Activated naive CD4-positive, alpha-beta T cell treated with anti-CD3 and anti-CD28 coated beads, Interleukin-2, amount 50 U/mL, for 16 hours (primary cell): ENCODE measurements around the gene BSG.
A peak's percentile ranks its signal among the peaks of the same experiment; 100 is the strongest.

Experiments
- DNase-seq: peaks from one replicate; pipeline ENCODE4 v3.0.0-alpha.2; 2020

The BSG gene

DNA sequence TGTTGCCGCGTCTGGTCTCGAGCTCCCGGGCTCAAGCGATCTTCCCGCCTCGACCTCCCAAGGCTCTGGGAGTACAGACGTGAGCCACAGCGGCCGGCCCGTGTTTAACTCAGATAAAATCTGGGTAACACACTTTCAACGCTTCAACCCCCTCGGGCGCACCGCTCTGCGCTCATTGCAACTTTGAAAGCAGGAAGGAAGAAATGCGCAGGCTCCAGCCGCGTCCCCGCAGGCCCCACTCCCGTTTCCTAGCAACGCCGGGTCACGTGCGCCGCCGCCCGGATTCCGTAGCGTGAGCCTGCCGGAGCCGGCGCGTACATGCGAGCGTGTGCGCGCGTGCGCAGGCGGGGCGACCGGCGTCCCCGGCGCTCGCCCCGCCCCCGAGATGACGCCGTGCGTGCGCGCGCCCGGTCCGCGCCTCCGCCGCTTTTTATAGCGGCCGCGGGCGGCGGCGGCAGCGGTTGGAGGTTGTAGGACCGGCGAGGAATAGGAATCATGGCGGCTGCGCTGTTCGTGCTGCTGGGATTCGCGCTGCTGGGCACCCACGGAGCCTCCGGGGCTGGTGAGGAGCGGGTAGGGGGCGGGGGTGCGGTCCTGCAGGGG, at the start of gene BSG:
Gene BSG (plus strand): TSS at position 457 of the 603 bp plus-strand sequence. CDS start 39 bp downstream, at position 496.
- peak; percentile 99 for DNase-seq

DNA sequence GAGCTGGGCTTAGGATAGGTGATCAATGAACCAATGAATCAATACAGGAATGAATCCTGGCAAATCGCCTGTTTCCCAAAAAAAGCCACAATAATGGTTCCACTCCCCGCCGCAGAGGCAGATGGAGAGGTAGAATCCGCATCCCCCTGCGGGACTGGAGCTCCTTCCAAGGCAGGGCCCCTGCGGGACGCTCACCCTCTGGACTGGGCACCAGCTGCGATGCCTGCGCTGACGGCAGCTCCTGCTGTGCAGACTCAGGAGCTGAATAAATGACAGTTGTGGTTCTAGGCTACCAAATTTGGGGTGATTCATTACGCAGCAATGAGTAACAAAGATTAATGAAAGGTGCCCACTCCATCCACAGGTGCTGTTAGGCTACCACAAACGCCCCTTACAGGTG, 49.7 kb upstream of the BSG start:
- no peak for DNase-seq

- no peak for DNase-seq
These were observed 48.2 kb upstream of the BSG start for GRCh38 chr19:524062-524674.

- DNase-seq = no peak
These were observed 47.4 kb upstream of the BSG start for GRCh38 chr19:525029-525428.

DNA sequence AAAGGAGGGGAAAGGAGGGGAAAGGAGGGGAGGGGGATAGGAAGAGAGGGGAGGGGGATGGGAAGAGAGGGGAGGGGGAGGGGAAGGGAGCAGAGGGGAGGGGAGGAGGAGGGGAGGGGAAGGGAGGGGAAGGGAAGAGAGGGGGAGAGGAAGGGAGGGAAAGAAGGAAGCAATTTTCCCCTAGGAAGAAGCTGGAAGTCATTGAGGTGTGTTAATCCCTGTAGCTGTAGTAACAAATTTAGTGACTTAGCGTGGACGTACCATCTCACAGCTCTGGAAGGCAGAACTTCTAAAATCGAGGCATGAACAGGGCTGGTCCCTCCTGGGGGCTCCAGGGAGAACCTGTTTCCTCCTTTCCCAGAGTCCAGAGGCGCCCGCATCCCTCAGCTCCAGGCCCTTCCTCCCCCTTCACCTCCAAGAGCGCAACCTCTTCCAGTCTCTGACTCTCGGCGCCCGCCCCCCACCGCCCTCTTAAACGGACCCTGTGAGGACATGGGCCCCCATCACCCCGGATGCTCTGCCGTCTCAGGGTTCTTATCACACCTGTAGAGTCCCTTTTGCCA, 46.5 kb upstream of the BSG start:
- no peak for DNase-seq

DNA sequence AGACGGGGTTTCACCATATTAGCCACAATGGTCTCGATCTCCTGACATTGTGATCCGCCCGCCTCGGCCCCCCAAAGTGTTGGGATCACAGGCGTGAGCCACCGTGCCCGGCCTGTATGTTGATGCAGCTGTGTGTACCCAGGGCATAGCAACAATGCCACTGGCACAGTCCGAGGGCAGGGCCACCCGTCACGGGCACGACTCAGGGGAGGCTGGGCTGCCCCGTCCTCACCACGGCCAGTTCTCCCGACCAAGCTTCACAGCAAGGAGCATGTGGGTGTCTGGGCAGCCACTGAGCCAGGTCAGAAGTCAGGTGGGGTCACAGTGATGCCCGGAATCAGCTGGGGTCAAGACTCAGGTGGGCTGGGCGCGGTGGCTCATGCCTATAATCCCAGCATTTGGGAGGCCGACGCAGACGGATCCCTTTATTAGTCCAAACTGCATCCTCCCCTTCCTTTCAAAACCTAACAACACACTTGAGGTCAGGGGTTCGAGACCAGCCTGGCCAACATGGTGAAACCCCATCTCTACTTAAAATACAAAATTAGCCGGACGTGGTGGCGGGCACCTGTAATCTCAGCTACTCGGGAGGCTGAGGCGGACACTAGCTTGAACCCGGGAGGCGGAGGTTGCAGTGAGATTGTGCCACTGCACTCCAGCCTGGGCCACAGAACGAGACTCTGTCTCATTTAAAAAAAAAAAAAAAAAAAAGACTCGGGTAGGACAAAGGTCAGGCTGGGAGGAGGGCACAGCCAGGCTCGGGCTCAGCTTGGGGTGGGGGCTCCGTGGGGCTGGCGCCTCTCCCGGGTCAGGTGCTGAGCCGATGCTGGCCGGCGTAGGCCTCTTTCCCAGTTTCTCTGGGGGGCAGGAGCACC, 42.0 kb upstream of the BSG start:
- DNase-seq = no peak

DNA sequence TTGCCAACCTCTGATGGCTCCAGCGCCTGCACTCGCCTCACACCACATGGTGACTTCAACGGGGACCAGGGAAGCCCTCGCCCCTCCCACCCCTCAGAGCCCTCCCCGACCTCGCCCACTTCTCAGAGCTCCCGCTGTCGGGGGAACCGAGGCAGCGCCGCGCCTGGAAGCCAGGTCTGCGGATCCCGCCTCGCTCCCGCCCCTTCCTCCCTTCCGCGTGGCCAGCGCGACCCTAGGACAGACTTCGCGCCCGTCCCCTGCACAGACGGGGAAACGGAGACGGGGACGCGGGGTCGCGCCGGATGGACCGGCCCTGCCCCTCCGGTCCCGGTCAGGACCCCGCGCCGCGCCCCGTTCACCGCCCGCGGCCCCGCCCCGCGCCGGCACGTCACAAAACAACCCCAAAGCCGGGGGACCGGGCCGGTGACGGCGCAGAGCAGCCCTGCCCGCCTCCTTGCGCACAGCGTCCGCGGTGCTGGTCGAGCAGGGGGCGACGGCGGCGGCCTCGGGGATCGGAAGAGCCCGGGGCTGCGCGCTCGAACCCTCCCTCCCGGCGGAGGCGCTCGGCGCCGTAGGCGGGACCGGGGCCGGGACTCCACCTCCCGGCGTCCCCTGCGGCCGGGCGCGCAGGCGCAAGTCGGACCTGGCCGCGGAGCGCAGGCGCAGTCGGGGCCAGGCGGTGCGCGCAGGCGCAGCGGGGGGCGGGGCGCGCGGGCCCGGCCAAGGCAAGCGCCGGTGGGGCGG, 41.2 kb upstream of the BSG start:
- DNase-seq = peak; percentile 88

DNA sequence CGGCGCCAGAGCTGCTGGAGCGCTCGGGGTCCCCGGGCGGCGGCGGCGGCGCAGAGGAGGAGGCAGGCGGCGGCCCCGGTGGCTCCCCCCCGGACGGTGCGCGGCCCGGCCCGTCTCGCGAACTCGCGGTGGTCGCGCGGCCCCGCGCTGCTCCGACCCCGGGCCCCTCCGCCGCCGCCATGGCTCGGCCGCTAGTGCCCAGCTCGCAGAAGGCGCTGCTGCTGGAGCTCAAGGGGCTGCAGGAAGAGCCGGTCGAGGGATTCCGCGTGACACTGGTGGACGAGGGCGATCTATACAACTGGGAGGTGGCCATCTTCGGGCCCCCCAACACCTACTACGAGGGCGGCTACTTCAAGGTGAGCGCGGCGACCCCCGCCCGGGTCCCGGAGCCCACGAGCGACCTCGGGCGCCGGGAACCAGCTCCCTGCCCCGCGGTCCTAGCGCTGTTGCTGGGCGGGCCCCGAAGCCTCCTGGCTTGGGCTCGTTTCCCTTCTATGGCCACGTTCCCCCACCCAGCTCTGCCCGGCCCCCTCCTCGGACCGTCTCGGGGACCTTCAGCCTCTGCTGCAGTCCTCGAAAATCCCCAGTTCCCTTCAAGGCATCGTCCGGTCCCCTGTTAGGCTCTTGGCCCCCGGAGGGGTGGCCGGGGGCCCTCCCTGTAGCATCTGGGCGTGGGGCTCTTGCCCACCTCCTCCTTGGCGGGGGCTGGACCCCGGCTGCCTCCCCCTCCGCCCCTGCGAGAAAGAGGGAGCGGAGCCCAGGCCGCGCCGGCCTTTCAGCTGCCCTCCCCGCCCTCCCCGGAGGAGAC, 40.4 kb upstream of the BSG start, which contains the start of gene CDC34:
Gene CDC34 (plus strand): TSS at position 8 of the 808 bp plus-strand sequence. CDS start 172 bp downstream, at position 180.
- DNase-seq = no peak

DNA sequence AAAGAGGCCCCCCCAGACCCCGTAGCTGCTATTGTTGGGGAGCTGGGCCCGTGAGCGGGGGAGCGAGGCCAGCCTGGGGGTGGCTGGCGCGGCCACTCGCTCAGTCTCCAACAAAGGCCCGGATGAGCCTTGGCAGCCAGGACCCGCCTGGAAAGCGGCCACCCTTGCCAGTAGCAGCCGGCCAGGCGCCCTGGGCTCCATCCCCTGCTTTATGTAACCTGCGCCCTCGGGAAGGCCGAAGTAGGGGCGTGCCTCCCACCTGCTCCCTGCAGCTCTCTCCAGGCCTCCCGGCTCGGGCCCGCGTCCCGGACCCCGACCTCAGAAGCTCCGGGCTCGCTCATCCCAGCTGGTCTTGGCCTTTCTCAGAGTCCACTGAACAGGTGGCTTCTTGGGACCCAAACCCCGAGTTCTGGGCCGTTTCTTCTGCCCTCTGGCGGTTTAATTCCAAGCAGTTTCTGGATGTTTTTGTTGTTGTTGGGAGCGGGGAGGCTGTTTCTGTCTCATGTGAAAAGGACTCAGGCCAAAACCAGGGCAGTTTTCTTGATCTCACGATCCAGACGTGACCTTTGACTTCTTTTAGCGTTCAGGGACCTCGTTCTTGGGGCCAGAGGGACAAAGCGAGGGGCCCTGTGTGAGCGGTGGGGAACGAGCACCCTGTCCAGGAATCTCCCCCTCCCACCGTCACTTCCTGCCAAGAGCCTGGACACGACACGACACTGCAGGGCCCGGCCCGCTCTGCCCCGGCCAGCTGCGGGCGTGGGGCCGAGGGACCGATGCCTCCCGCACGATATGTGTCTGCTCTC, 39.6 kb upstream of the BSG start:
- DNase-seq = peak; percentile 33

- DNase-seq = no peak
These were observed 38.9 kb upstream of the BSG start for GRCh38 chr19:533364-534058.

DNA sequence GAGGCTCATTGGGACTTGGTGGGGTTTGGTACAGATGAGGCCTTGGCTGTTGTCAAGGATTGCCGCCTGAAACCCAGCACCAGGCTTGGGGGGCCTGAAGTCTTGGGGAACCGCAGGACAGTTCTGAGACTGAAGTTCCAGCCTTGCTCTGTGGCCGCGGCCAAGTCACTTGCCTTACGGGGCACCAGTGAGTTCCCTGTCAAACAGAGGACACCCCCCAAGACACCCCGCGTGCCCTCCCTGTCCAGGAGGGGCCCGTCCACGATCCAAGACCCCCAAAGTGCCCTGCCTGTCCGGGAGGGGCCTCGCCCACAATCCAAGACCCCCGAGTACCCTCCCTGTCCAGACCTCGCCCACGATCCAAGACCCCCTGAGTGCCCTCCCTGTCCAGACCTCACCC, 38.3 kb upstream of the BSG start:
- no peak for DNase-seq

- DNase-seq = no peak
These were observed 37.2 kb upstream of the BSG start for GRCh38 chr19:535017-535835.

- no peak for DNase-seq
These were observed 36.1 kb upstream of the BSG start for GRCh38 chr19:536031-536880.

GRCh38 chr19:536881-537404, 35.5 kb upstream of the BSG start:
- no peak for DNase-seq

GRCh38 chr19:538641-539428, 33.6 kb upstream of the BSG start:
- DNase-seq = no peak

DNA sequence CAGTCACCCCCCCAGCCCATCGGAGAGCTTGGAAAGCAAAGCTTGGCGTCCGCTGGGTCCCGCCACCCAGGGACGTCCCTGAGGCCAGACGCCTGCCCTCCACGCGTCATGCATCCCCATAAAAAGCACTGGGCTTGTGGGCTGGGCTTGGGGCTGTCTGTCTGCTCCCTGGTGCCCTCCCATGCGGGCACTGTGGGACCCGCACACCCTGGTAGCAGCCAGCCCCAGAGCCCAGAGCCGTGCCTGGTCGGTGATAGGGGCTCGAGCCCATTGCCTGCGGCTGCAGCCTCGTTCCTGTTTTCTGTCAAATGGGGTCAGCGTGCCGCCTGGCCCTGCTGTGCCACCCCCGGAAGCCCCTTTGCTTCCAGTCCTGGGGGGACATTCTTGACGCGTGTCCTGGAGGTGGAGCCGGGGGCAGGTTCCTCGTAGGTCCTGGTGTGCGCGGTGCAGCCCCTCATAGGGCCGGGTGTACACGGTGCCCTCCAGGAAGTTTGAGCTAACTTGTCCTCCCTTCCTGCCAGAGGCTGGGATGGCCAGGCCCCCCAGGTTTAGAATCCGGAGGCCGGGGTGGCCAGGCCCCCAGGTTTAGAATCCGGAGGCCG, 32.9 kb upstream of the BSG start:
- DNase-seq = no peak
